Chondrocyte (in vitro differentiated cells): ENCODE measurements around the gene MAN1A1. TPM values are rescaled to one million over a fixed set of nuclear protein-coding genes. Genes with fewer than 3 reads are reported as not detected.

Experiments
- DNase-seq: peaks from one replicate; pipeline ENCODE4 v3.0.0; 2021; ENCODE audit warnings: mixed read lengths, low spot score
- H3K27ac Mint-ChIP-seq: one replicate; pipeline ENCODE4 v1.8.0; 2021; ENCODE audit warnings: mild to moderate bottlenecking, moderate library complexity, mixed read lengths; ENCODE audit not compliant: unreplicated experiment
- H3K27me3 Mint-ChIP-seq: 2 replicates; pipeline ENCODE4 v1.8.0; 2021; ENCODE audit warnings: low read depth, mixed read lengths
- H3K36me3 Mint-ChIP-seq: 2 replicates; pipeline ENCODE4 v1.8.0; 2021; ENCODE audit warnings: low read depth, mixed read lengths
- H3K4me1 Mint-ChIP-seq: 2 replicates; pipeline ENCODE4 v1.8.0; 2021; ENCODE audit warnings: low read depth, mild to moderate bottlenecking, mixed read lengths
- H3K4me3 Mint-ChIP-seq: one replicate; pipeline ENCODE4 v1.8.0; 2021; ENCODE audit warnings: mild to moderate bottlenecking, moderate library complexity, mixed read lengths; ENCODE audit not compliant: unreplicated experiment
- H3K9me3 Mint-ChIP-seq: 2 replicates; pipeline ENCODE4 v1.8.0; 2021; ENCODE audit warnings: low read depth, mixed read lengths
- total RNA-seq: library from RNA; stranded (reverse); gene quantifications from 3 replicates; pipeline ENCODE4 v1.2.1, GENCODE V29; 2021
- TF ChIP-seq, protein P1 (sequence below): fragments of 200-600 bp; sonication (generic); IDR thresholded peaks from 2 replicates; pipeline ENCODE4 v1.5.0; 2021; ENCODE audit warnings: antibody characterized with exemption, mild to moderate bottlenecking, moderate library complexity

The MAN1A1 gene
- total RNA-seq, 1 donor from 2014 or later = 7.2 TPM

DNA sequence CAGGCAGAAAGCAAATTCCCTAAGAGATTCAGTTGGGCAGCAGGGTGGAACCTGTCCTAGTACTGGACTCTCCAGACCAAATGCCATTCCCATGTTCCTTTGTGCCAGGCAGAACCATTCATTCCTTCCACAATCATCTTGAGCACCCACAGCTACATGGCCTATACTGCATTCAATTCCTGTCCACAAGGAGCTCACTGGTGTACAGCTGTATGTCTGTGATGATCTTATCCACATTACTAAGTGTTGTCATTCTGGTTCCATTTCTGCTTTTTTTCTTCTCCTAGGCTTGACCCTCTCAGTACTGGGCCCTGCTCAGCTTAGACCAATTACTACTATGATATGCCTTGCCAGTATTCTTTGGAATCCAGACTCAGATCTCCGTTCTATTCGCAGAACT, 27.5 kb downstream of the MAN1A1 start:
- DNase-seq = no peak
- H3K27ac Mint-ChIP-seq = no peak overlapping the region
- H3K27me3 Mint-ChIP-seq = no peaks in the 10 kb centered on the region
- no peaks in the 10 kb centered on the region for H3K9me3 Mint-ChIP-seq
- H3K4me3 Mint-ChIP-seq = no peak overlapping the region
- H3K4me1 Mint-ChIP-seq = peaks cover 3% of the 10 kb centered on the region
- no peaks in the 10 kb centered on the region for H3K36me3 Mint-ChIP-seq
- TF ChIP-seq, protein P1, sequence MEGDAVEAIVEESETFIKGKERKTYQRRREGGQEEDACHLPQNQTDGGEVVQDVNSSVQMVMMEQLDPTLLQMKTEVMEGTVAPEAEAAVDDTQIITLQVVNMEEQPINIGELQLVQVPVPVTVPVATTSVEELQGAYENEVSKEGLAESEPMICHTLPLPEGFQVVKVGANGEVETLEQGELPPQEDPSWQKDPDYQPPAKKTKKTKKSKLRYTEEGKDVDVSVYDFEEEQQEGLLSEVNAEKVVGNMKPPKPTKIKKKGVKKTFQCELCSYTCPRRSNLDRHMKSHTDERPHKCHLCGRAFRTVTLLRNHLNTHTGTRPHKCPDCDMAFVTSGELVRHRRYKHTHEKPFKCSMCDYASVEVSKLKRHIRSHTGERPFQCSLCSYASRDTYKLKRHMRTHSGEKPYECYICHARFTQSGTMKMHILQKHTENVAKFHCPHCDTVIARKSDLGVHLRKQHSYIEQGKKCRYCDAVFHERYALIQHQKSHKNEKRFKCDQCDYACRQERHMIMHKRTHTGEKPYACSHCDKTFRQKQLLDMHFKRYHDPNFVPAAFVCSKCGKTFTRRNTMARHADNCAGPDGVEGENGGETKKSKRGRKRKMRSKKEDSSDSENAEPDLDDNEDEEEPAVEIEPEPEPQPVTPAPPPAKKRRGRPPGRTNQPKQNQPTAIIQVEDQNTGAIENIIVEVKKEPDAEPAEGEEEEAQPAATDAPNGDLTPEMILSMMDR = no peak

GRCh38 chr6:119319694-119320093, 29.9 kb downstream of the MAN1A1 start:
- Mint-ChIP-seq H3K9me3 (no peaks in the 10 kb centered on the region), H3K36me3 (no peaks in the 10 kb centered on the region), H3K4me3 (no peak overlapping the region), H3K4me1 (peaks cover 3% of the 10 kb centered on the region), H3K27me3 (no peaks in the 10 kb centered on the region), H3K27ac (no peak overlapping the region)
- no peak for DNase-seq
- TF ChIP-seq, protein P1 = no peak

GRCh38 chr6:119318730-119319129, 30.8 kb downstream of the MAN1A1 start:
- no peaks in the 10 kb centered on the region for H3K27me3 Mint-ChIP-seq
- no peaks in the 10 kb centered on the region for H3K36me3 Mint-ChIP-seq
- H3K27ac Mint-ChIP-seq = no peak overlapping the region
- TF ChIP-seq, protein P1 = no peak
- no peaks in the 10 kb centered on the region for H3K9me3 Mint-ChIP-seq
- DNase-seq = no peak
- no peak overlapping the region for H3K4me3 Mint-ChIP-seq
- H3K4me1 Mint-ChIP-seq = peaks cover 3% of the 10 kb centered on the region

DNA sequence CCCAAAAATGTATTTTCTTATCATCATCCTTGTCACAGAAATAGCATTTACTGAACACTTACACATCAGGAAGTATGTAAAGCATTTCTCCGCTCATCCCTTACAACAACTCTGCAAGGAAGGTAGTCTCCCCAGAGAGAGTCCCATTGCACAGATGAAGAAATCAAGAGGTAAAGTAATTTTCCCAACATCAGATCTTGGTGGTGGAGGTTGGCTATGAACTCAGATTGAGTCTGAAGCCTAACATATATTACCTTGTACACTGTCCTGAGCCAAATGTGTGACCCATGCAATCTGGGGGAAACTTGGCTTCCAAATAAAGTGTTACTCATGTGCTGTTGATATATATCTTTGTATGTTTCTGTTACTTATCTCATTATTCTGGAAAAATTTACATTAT, 31.4 kb downstream of the MAN1A1 start:
- no peaks in the 10 kb centered on the region for H3K4me1 Mint-ChIP-seq
- H3K27ac Mint-ChIP-seq = no peak overlapping the region
- H3K27me3 Mint-ChIP-seq = no peaks in the 10 kb centered on the region
- no peaks in the 10 kb centered on the region for H3K9me3 Mint-ChIP-seq
- H3K36me3 Mint-ChIP-seq = no peaks in the 10 kb centered on the region
- TF ChIP-seq, protein P1 = no peak
- no peak for DNase-seq
- H3K4me3 Mint-ChIP-seq = no peak overlapping the region

- no peaks in the 10 kb centered on the region for H3K36me3 Mint-ChIP-seq
- H3K4me3 Mint-ChIP-seq = no peak overlapping the region
- TF ChIP-seq, protein P1 = no peak
- H3K27me3 Mint-ChIP-seq = no peaks in the 10 kb centered on the region
- DNase-seq = no peak
- H3K4me1 Mint-ChIP-seq = no peaks in the 10 kb centered on the region
- no peak overlapping the region for H3K27ac Mint-ChIP-seq
- H3K9me3 Mint-ChIP-seq = no peaks in the 10 kb centered on the region
Measured at GRCh38 chr6:119317007-119317406, 32.6 kb downstream of the MAN1A1 start.
